HG03432 (cell line): Measurements from ENCODE around the gene NCBP1.

ENCODE experiments used
- ATAC-seq: cut with Tn5 transposase; IDR thresholded peaks from one replicate; pipeline ENCODE4 v1.9.1; 2021; ENCODE audit warnings: mild to moderate bottlenecking, moderate library complexity; ENCODE audit not compliant: unreplicated experiment

The NCBP1 gene

GRCh38 chr9:97706246-97706645, 72.6 kb downstream of the NCBP1 start:
- ATAC-seq = no peak

- ATAC-seq = peak; percentile 74
Observed at GRCh38 chr9:97710356-97711222, 77.0 kb downstream of the NCBP1 start.

GRCh38 chr9:97711223-97711626, 77.6 kb downstream of the NCBP1 start:
- ATAC-seq = no peak

- no peak for ATAC-seq
Observed at GRCh38 chr9:97714435-97714834, 80.8 kb downstream of the NCBP1 start.

GRCh38 chr9:97717866-97718265, 84.2 kb downstream of the NCBP1 start:
- ATAC-seq = no peak

GRCh38 chr9:97721396-97721795, 87.8 kb downstream of the NCBP1 start:
- ATAC-seq = no peak

GRCh38 chr9:97722331-97722730, 88.7 kb downstream of the NCBP1 start:
- no peak for ATAC-seq
